Measurements from ENCODE around the gene ATAD3A.
"Not testable (repeated sequence)": the region's sequence is repeated elsewhere in the genome, so short reads cannot be mapped to it uniquely, and the experiment has no call there.

DNA sequence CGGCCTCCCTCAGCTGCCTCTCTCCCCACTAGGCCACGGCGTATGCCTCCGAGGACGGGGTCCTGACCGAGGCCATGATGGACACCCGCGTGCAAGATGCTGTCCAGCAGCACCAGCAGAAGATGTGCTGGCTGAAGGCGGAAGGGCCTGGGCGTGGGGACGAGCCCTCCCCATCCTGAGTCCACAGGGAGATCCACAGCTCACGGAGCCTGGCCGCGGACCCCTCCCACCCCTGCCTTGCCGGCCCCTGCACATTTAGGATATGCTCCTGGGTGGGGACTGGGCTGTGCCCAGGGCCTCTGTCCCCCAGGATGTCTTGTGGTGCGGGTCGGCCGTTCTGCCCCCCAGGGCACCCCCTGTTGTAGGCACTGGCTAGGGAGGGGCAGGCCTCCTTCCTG lies 21.9 kb downstream of the ATAD3A start:
- TF ChIP-seq, protein P1, sequence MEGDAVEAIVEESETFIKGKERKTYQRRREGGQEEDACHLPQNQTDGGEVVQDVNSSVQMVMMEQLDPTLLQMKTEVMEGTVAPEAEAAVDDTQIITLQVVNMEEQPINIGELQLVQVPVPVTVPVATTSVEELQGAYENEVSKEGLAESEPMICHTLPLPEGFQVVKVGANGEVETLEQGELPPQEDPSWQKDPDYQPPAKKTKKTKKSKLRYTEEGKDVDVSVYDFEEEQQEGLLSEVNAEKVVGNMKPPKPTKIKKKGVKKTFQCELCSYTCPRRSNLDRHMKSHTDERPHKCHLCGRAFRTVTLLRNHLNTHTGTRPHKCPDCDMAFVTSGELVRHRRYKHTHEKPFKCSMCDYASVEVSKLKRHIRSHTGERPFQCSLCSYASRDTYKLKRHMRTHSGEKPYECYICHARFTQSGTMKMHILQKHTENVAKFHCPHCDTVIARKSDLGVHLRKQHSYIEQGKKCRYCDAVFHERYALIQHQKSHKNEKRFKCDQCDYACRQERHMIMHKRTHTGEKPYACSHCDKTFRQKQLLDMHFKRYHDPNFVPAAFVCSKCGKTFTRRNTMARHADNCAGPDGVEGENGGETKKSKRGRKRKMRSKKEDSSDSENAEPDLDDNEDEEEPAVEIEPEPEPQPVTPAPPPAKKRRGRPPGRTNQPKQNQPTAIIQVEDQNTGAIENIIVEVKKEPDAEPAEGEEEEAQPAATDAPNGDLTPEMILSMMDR (IDR thresholded peaks at IDR 0.05; ENCODE audit: insufficient read depth, low read length, poor library complexity, severe bottlenecking), result not testable (repeated sequence)
- TF ChIP-seq EZH2phosphoT487 (conservative IDR thresholded peaks at IDR 0.05; ENCODE audit: low read length), result not testable (repeated sequence)

Data from SU-DHL-6 (cell line).